Adrenal gland (tissue), 12 donors: ENCODE results near the gene ZBED5. TPM values are rescaled to one million over a fixed set of nuclear protein-coding genes. Genes with fewer than 3 reads are reported as not detected.
A peak's percentile ranks its signal among the peaks of the same experiment; 100 is the strongest.
"Not testable (repeated sequence)": the region's sequence is repeated elsewhere in the genome, so short reads cannot be mapped to it uniquely, and the experiment has no call there.

ENCODE experiments used
- DNase-seq, 7 donors: peaks; one replicate each; pipeline ENCODE4 v3.0.0-alpha.2; 2019 to 2020
- H3K27ac ChIP-seq, 5 donors: fragments of 200-600 bp; sonication (generic) in 4 of 5; 1 replicate in 3 of 5; 2 replicates in 2 of 5; pipeline versions ENCODE4 v1.5.1 to v1.8.0; 2016 to 2020; ENCODE audit warnings: mild to moderate bottlenecking in 1 of 5
- H3K27me3 ChIP-seq: fragments of 200-600 bp; 2 replicates; pipeline ENCODE4 v1.8.0; 2021
- H3K36me3 ChIP-seq, 2 donors: fragments of 200-600 bp; replicated peaks in 1 of 2; 1 replicate in 1 of 2; 2 replicates in 1 of 2; pipeline versions ENCODE4 v1.5.1 to v1.8.0; 2018 to 2022
- H3K4me1 ChIP-seq, 2 donors: fragments of 200-600 bp; replicated peaks in 1 of 2; 1 replicate in 1 of 2; 2 replicates in 1 of 2; pipeline versions ENCODE4 v1.5.1 to v1.8.0; 2018 to 2021
- H3K4me3 ChIP-seq, 4 donors: fragments of 200-600 bp; sonication (generic) in 3 of 4; one replicate each; pipeline ENCODE4 v1.5.1; 2016 to 2018
- H3K9me3 ChIP-seq, 3 donors: fragments of 200-600 bp; sonication (generic) in 1 of 3; replicated peaks in 1 of 3; 1 replicate in 2 of 3; 2 replicates in 1 of 3; pipeline versions ENCODE4 v1.5.1 to v1.8.0; 2016 to 2021
- POLR2A ChIP-seq, 2 donors: fragments of 450-650 bp; IDR thresholded peaks; one replicate each; pipeline ENCODE4 v1.6.1; 2017; ENCODE audit warnings: antibody characterized with exemption in 2 of 2, mild to moderate bottlenecking in 2 of 2, moderate library complexity in 1 of 2
- WGBS, 4 donors: extraction: QIAGEN DNeasy Blood & Tissue Kit in 2 of 4; methylation state at CpG; one replicate each; pipeline versions ENCODE4 v1.1.5 to v1.1.7; 2013 to 2017; 5-methylcytosine and 5-hydroxymethylcytosine counted together
- intact Hi-C, 2 donors: fragments of 100-400 bp; cut with DNase I; formaldehyde crosslinking; loops; one replicate each; pipeline versions ENCODE4 v1.14.1 to v1.15.0; 2022 to 2023
- polyA plus RNA-seq, 3 donors: library from polyadenylated mRNA; stranded (reverse); fragments of 200-250 nt in 2 of 3; fragments of 350-450 nt in 1 of 3; fragmentation: Illumina TruSeq in 1 of 3; extraction: RNeasy Lipid Tissue Mini Kit (QIAGEN cat#74804) in 1 of 3; gene quantifications; one replicate each; pipeline ENCODE4 v1.2.3, GENCODE V29; 2013 to 2014
- total RNA-seq, 9 donors: library from RNA; depleted of rRNA in 4 of 9; stranded (reverse); fragments of >200 nt in 4 of 9; fragments of 120-200 nt in 1 of 9; fragmentation: NEBNext Ultra II Directional in 1 of 9; extraction: Animal tissue kit (Norgen Biotek cat#: 25700) in 1 of 9; gene quantifications; one replicate each; pipeline versions ENCODE4 v1.1.0 to v1.2.4, GENCODE V29; 2013 to 2023
- TF ChIP-seq, protein P1 (sequence below), 6 experiments: fragments of 450-650 bp in 4 of 6; fragments of 200-600 bp in 2 of 6; sonication (generic) in 1 of 6; IDR thresholded peaks; 1 replicate in 5 of 6; 2 replicates in 1 of 6; pipeline versions ENCODE4 v1.5.1 to v1.8.0; 2016 to 2021; ENCODE audit warnings: antibody characterized with exemption in 6 of 6, mild to moderate bottlenecking in 2 of 6, moderate library complexity in 1 of 6
- donor health status: healthy with polysubstance abuse.
- donor health status: Bipolar disorder and iron deficiency.
- donor health status: DM: yes; HTN: yes; CAD: no.
- donor health status: DM: no; HTN: no; CAD: no.
- donor health status: DM: no; HTN: no; CAD: no.
- donor health status: DM: yes; HTN: yes; CAD: no.

ZBED5 gene
- total and polyA plus RNA-seq, 12 donors = 12.3 to 53.3 (median 34.7) TPM

DNA sequence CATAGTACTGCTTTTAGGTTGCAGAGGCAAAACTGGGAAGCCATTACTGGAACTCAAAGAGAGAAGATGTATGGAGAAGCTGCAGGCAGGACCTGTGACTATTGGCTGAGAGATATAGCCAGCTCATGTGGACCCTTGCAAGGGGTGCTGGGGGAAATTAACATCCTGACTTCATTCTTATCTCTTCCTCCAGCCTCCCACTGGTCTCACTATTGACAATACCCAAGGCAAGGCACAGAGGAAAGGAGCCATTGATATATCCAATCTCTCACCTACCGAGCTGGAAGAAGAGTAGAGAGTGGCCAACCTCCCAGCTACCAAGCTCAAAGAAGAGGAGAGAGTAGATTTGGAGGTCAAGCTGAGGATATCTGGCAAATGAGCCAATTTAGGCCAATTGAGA lies 36.8 kb upstream of the ZBED5 start:
- H3K9me3 ChIP-seq = no peaks in the 10 kb centered on the region
- TF ChIP-seq, protein P1, sequence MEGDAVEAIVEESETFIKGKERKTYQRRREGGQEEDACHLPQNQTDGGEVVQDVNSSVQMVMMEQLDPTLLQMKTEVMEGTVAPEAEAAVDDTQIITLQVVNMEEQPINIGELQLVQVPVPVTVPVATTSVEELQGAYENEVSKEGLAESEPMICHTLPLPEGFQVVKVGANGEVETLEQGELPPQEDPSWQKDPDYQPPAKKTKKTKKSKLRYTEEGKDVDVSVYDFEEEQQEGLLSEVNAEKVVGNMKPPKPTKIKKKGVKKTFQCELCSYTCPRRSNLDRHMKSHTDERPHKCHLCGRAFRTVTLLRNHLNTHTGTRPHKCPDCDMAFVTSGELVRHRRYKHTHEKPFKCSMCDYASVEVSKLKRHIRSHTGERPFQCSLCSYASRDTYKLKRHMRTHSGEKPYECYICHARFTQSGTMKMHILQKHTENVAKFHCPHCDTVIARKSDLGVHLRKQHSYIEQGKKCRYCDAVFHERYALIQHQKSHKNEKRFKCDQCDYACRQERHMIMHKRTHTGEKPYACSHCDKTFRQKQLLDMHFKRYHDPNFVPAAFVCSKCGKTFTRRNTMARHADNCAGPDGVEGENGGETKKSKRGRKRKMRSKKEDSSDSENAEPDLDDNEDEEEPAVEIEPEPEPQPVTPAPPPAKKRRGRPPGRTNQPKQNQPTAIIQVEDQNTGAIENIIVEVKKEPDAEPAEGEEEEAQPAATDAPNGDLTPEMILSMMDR (IDR thresholded peaks at IDR 0.05) = no peak
- TF ChIP-seq POLR2A (IDR thresholded peaks at IDR 0.05) = no peak
- H3K4me3 ChIP-seq = no peak overlapping the region
- no peak overlapping the region for H3K27ac ChIP-seq
- H3K27me3 ChIP-seq = no peaks in the 10 kb centered on the region
- DNase-seq = no peak
- H3K36me3 ChIP-seq = no peaks in the 10 kb centered on the region
- intact Hi-C loops = no loop called here
- 86 to 100% (median 98%) methylated on average over 1 of the region's 1 CpG for WGBS, 4 donors
- H3K4me1 ChIP-seq = peaks cover 0 to 6% of the 10 kb centered on the region in 2 donors

DNA sequence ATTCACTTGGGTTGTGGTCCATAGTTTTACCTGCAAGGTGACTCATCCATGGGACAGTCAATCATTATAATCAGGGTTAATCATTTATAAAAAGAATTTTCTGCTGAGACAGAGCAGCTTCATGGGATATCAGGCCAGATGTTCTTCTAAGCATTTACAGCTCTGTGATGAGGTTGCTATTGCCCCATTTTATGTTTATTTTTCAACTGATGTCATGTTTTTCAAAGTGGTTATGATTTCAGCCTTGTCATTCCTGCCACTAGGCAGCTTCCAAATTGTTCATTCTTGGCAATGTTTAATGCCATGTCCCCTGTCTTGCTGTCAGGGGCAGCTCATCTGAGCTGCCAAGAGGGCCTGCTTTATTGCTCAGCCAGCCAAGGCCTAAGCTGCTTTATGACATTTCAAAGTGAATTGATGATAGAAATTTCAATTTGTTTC lies 35.9 kb upstream of the ZBED5 start:
- Histone ChIP-seq H3K4me3 (no peak overlapping the region), H3K9me3 (no peaks in the 10 kb centered on the region), H3K36me3 (no peaks in the 10 kb centered on the region), H3K27ac (no peak overlapping the region), H3K27me3 (no peaks in the 10 kb centered on the region), H3K4me1 (no peaks in the 10 kb centered on the region)
- peak in 1 of 7 donors; percentile 17 for DNase-seq
- no peak for TF ChIP-seq POLR2A (IDR thresholded peaks at IDR 0.05)
- TF ChIP-seq, protein P1 (IDR thresholded peaks at IDR 0.05) = peak in 3 of 6 experiments; percentile 22 to 34 (median 30)
- intact Hi-C loops = no loop called here

DNA sequence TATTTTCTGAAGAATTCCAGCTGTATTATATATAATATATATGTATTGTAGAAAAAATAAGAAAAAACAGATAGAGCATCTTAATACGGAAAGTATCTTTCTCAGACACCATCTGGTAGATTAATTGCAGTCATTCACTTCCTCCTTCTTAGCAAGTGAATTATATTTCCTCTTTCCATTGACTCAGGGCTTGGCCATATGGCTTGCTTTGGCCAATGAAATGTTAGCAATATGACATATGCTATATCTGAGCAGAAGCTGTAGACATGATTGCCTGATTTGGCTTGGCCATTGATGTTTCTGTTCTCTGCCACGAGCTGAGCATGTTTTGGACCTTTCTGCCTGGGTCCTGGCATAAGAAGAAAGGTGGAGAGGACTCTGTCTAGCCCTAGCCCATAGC lies 34.4 kb upstream of the ZBED5 start:
- Histone ChIP-seq H3K27me3 (no peaks in the 10 kb centered on the region), H3K4me1 (no peaks in the 10 kb centered on the region), H3K4me3 (no peak overlapping the region), H3K9me3 (no peaks in the 10 kb centered on the region), H3K27ac (no peak overlapping the region), H3K36me3 (no peaks in the 10 kb centered on the region)
- TF ChIP-seq POLR2A (IDR thresholded peaks at IDR 0.05) = no peak
- TF ChIP-seq, protein P1 (IDR thresholded peaks at IDR 0.05) = no peak
- WGBS, 4 donors = 73 to 83% (median 81%) methylated on average over 2 of the region's 2 CpGs
- intact Hi-C loops = no loop called here
- DNase-seq = no peak

DNA sequence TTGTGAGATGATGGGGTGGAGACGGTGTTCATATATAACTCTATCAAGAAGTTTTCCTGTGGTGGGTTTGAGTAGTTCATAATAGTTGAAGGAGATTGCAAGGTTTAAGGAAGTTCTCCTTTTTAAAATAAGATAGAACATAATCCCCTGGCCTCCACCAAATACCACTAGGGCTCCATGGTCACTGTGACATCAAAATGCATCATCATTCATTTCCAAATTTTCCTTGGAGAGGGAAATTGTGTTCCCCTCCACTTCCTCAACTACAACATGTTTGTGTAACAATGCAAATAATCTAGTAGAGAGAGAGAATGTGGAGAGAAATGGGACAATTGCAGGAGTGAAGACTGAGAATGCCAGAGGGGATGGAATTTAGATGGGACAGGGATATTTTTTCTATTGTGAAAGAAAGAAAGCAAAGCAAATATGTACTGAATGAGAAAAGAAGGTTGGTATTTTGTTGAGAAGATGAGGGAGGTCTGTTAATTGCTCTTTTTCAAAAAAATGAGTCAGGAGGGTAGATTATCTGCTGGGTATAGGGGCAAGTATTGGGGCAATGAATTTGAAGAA lies 33.4 kb upstream of the ZBED5 start:
- Histone ChIP-seq H3K4me3 (no peak overlapping the region), H3K36me3 (no peaks in the 10 kb centered on the region), H3K4me1 (peaks cover under 1% of the 10 kb centered on the region in 2 donors), H3K9me3 (no peaks in the 10 kb centered on the region), H3K27me3 (no peaks in the 10 kb centered on the region), H3K27ac (no peak overlapping the region)
- intact Hi-C loops = no loop called here
- 93 to 97% (median 96%) methylated on average over 1 of the region's 1 CpG for WGBS, 4 donors
- no peak for DNase-seq
- TF ChIP-seq, protein P1 (IDR thresholded peaks at IDR 0.05) = no peak
- no peak for TF ChIP-seq POLR2A (IDR thresholded peaks at IDR 0.05)

DNA sequence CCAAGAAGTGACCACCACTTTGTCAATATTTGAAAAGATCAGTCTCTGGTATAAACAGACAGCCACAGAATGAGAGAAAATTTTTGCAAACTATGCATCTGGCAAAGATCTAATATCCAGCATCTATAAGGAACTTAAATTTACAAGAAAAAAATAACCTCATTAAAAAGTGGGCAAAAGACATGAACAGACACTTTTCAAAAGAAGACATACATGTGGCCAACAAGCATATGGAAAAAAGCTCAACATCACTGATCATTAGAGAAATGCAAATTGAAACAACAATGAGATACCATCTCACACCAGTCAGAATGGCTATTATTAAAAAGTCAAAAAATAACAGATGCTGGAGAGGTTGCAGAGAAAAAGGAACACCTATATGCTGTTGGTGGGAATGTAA lies 32.2 kb upstream of the ZBED5 start:
- H3K9me3 ChIP-seq, H3K36me3 ChIP-seq, H3K27me3 ChIP-seq, DNase-seq, intact Hi-C loops, H3K4me3 ChIP-seq, H3K27ac ChIP-seq: not testable (repeated sequence)
- H3K4me1 ChIP-seq = peaks cover 10 to 12% of the 10 kb centered on the region in 2 donors
